WERI-Rb-1 (cell line): ENCODE measurements around the gene PDE2A.
A peak's percentile ranks its signal among the peaks of the same experiment; 100 is the strongest.

ENCODE experiments used
- DNase-seq: peaks from one replicate; pipeline ENCODE4 v3.0.0-alpha.2; 2020
- H3K27ac ChIP-seq: fragments of 250-450 bp; sonication (Bioruptor Pico); 2 replicates; pipeline ENCODE4 v1.5.1; 2020; ENCODE audit warnings: mild to moderate bottlenecking, moderate library complexity
- H3K27me3 ChIP-seq: fragments of 250-450 bp; sonication (Bioruptor Pico); 2 replicates; pipeline ENCODE4 v1.5.1; 2021; ENCODE audit warnings: mild to moderate bottlenecking, low read depth, moderate library complexity; ENCODE audit not compliant: insufficient read depth, severe bottlenecking
- H3K36me3 ChIP-seq: fragments of 250-450 bp; sonication (Bioruptor Pico); 2 replicates; pipeline ENCODE4 v1.5.1; 2020; ENCODE audit warnings: mild to moderate bottlenecking, moderate library complexity
- H3K4me3 ChIP-seq: 2 replicates; pipeline ENCODE4 v1.5.1; 2011; ENCODE audit warnings: low read depth, mild to moderate bottlenecking, control low read depth, low read length
- H3K9me3 ChIP-seq: fragments of 250-450 bp; sonication (Bioruptor Pico); 2 replicates; pipeline ENCODE4 v1.5.1; 2021; ENCODE audit warnings: mild to moderate bottlenecking, moderate library complexity; ENCODE audit not compliant: severe bottlenecking
- CTCF ChIP-seq: IDR thresholded peaks from 2 replicates; pipeline ENCODE4 v1.5.1; 2011; ENCODE audit warnings: low read depth, mild to moderate bottlenecking, control low read depth, inconsistent platforms, low read length

Gene PDE2A

GRCh38 chr11:72673943-72674828 lies at the start of gene PDE2A:
TSS of gene PDE2A (minus strand) at chr11:72674422. CDS start at chr11:72674207, 215 bp downstream.
- H3K4me3 ChIP-seq: peak within 1 kb of the TSS; percentile 48
- peak; percentile 82 for DNase-seq
- no peaks in the 10 kb centered on the region for H3K9me3 ChIP-seq
- TF ChIP-seq CTCF: no peak
- H3K27me3 ChIP-seq: no peaks in the 10 kb centered on the region
- H3K36me3 ChIP-seq: no peaks in the 10 kb centered on the region
- peak within 1 kb of the TSS; percentile 49 for H3K27ac ChIP-seq

GRCh38 chr11:72723508-72723907 lies 49.3 kb upstream of the PDE2A start:
- no peak for TF ChIP-seq CTCF
- Histone ChIP-seq H3K27ac (no peak overlapping the region), H3K4me3 (no peak overlapping the region), H3K36me3 (peaks cover 18% of the 10 kb centered on the region), H3K9me3 (no peaks in the 10 kb centered on the region), H3K27me3 (no peaks in the 10 kb centered on the region)
- no peak for DNase-seq

- Histone ChIP-seq H3K9me3 (no peaks in the 10 kb centered on the region), H3K4me3 (peak overlapping the region; percentile 2; the same call in 1 of the 2 replicates), H3K36me3 (peaks cover 20% of the 10 kb centered on the region), H3K27ac (peak overlapping the region; percentile 74), H3K27me3 (no peaks in the 10 kb centered on the region)
- TF ChIP-seq CTCF: no peak
- DNase-seq: peak; percentile 84
These were observed 48.0 kb upstream of the PDE2A start for GRCh38 chr11:72722050-72722748.

- DNase-seq: no peak
- Histone ChIP-seq H3K9me3 (no peaks in the 10 kb centered on the region), H3K27ac (peak overlapping the region; percentile 74), H3K27me3 (no peaks in the 10 kb centered on the region), H3K4me3 (peak overlapping the region; percentile 2; the same call in 1 of the 2 replicates), H3K36me3 (peaks cover 20% of the 10 kb centered on the region)
- no peak for TF ChIP-seq CTCF
These were observed 47.4 kb upstream of the PDE2A start for GRCh38 chr11:72721689-72722049.

- Histone ChIP-seq H3K9me3 (no peaks in the 10 kb centered on the region), H3K4me3 (no peak overlapping the region), H3K27me3 (no peaks in the 10 kb centered on the region), H3K36me3 (peaks cover 20% of the 10 kb centered on the region), H3K27ac (no peak overlapping the region; the same call in 1 of the 2 replicates)
- no peak for TF ChIP-seq CTCF
- no peak for DNase-seq
These were observed 47.1 kb upstream of the PDE2A start for GRCh38 chr11:72721276-72721675.
